K562 treated with DMSO at 1 percent for 48 hours (cell line): Measurements from ENCODE around the gene MKKS. TPM values are rescaled to one million over a fixed set of nuclear protein-coding genes. Genes with fewer than 3 reads are reported as not detected.

Experiments
- total RNA-seq: library from RNA; unstranded; fragments of 300-600 nt; gene quantifications from 2 replicates; pipeline ENCODE4 v1.2.3, GENCODE V29; 2022; ENCODE audit warnings: low replicate concordance; ENCODE audit errors: extremely low read depth

Gene MKKS
- total RNA-seq: not detected in 2 replicates

GRCh38 chr20:10433623-10434466 is at the start of gene MKKS:
TSS of gene MKKS (minus strand) at chr20:10434222. CDS start at chr20:10413514, 20,708 bp downstream.

GRCh38 chr20:10434832-10435812 is 1.1 kb upstream of the MKKS start, which contains the start of gene SLX4IP:
TSS of gene SLX4IP (plus strand) at chr20:10435305. CDS start at chr20:10458205, 22,900 bp downstream.

Other genes starting within 250 kb of the MKKS start
- not detected in 2 replicates for gene SNAP25, start 215.4 kb downstream of the MKKS start, total RNA-seq
- gene SLX4IP, start 1.1 kb upstream of the MKKS start, total RNA-seq: not detected in 2 replicates
- not detected in 2 replicates for gene JAG1, start 239.8 kb upstream of the MKKS start, total RNA-seq